Peyer's patch (tissue), 4 donors: ENCODE results near the gene IL10RB.

Source experiments
- CTCF ChIP-seq, 6 experiments: fragments of 450-650 bp in 4 of 6; fragments of 200-600 bp in 2 of 6; sonication (generic) in 1 of 6; IDR thresholded peaks; one replicate each; pipeline ENCODE4 v1.5.1; 2017 to 2019; ENCODE audit warnings: antibody characterized with exemption in 6 of 6, mild to moderate bottlenecking in 3 of 6, moderate library complexity in 1 of 6
- POLR2A ChIP-seq, 2 donors: fragments of 450-650 bp; IDR thresholded peaks; one replicate each; pipeline ENCODE4 v1.5.1; 2017; ENCODE audit warnings: antibody characterized with exemption in 2 of 2, mild to moderate bottlenecking in 2 of 2, moderate library complexity in 2 of 2

GRCh38 chr21:33296156-33296555, 30.0 kb downstream of the IL10RB start:
- TF ChIP-seq CTCF (IDR thresholded peaks at IDR 0.05) (no peak), POLR2A (IDR thresholded peaks at IDR 0.05) (no peak)
